Frontal cortex (tissue), 4 donors: Measurements from ENCODE around the gene MADD. TPM values are rescaled to one million over a fixed set of nuclear protein-coding genes. Genes with fewer than 3 reads are reported as not detected.
"Not testable (repeated sequence)": the region's sequence is repeated elsewhere in the genome, so short reads cannot be mapped to it uniquely, and the experiment has no call there.

Experiments
- DNase-seq, 2 donors: peaks; one replicate each; pipeline ENCODE4 v3.0.0; 2012; ENCODE audit warnings: low spot score in 2 of 2
- FAIRE-seq: peaks from 2 replicates; lab custom pipeline; 2012; peaks lifted over from hg19 to GRCh38; lab: Jason Lieb, UNC
- total RNA-seq: library from RNA; depleted of rRNA; stranded (reverse); fragments of >200 nt; gene quantifications from one replicate; pipeline ENCODE4 v1.2.3, GENCODE V29; 2014
- donor health status: control.
- donor health status: control.
- donor health status: control.

MADD gene
- total RNA-seq, 1 donor from 2014 or later: 53.8 TPM

GRCh38 chr11:47308050-47308823 is 38.3 kb downstream of the MADD start:
- DNase-seq: no peak
- no peak for FAIRE-seq

- no peak for DNase-seq
- FAIRE-seq: no peak
Measured at GRCh38 chr11:47314992-47315391, 45.1 kb downstream of the MADD start.

- not testable (repeated sequence) for DNase-seq, FAIRE-seq
Measured at GRCh38 chr11:47316501-47316900, 46.6 kb downstream of the MADD start.

GRCh38 chr11:47317064-47317828 is 47.3 kb downstream of the MADD start:
- FAIRE-seq (no peak), DNase-seq (no peak)

GRCh38 chr11:47318166-47318565 is 48.2 kb downstream of the MADD start:
- FAIRE-seq (no peak), DNase-seq (no peak)

GRCh38 chr11:47324520-47324919 is 54.6 kb downstream of the MADD start:
- FAIRE-seq (no peak), DNase-seq (no peak)

GRCh38 chr11:47325271-47326041 is 55.5 kb downstream of the MADD start:
- no peak for DNase-seq
- no peak for FAIRE-seq

GRCh38 chr11:47326198-47326597 is 56.3 kb downstream of the MADD start:
- FAIRE-seq (no peak), DNase-seq (no peak)

GRCh38 chr11:47327025-47327424 is 57.1 kb downstream of the MADD start:
- no peak for FAIRE-seq
- DNase-seq: no peak

- DNase-seq: no peak
- no peak for FAIRE-seq
Measured at GRCh38 chr11:47327949-47328348, 58.0 kb downstream of the MADD start.

GRCh38 chr11:47328449-47329390 is 58.8 kb downstream of the MADD start:
- DNase-seq (no peak), FAIRE-seq (no peak)

- FAIRE-seq (no peak), DNase-seq (no peak)
Measured at GRCh38 chr11:47329431-47329986, 59.6 kb downstream of the MADD start.

GRCh38 chr11:47329987-47330931 is 60.3 kb downstream of the MADD start:
- DNase-seq (no peak), FAIRE-seq (no peak)

GRCh38 chr11:47331454-47332302 is 61.7 kb downstream of the MADD start:
- FAIRE-seq (no peak), DNase-seq (no peak)

- FAIRE-seq (no peak), DNase-seq (no peak)
Measured at GRCh38 chr11:47332303-47332711, 62.4 kb downstream of the MADD start.

- no peak for DNase-seq
- no peak for FAIRE-seq
Measured at GRCh38 chr11:47332791-47333525, 63.0 kb downstream of the MADD start.

GRCh38 chr11:47333526-47333845 is 63.6 kb downstream of the MADD start:
- DNase-seq (no peak), FAIRE-seq (no peak)
